ENCODE measurements around the gene IYD. TPM values are rescaled to one million over a fixed set of nuclear protein-coding genes. Genes with fewer than 3 reads are reported as not detected.

The IYD gene
- total and polyA plus RNA-seq, 2 donors from 2014 or later, result 2.3 to 6.0 TPM

GRCh38 chr6:150394899-150395295 lies 26.1 kb downstream of the IYD start:
- Histone ChIP-seq H3K27me3 (ENCODE audit: control insufficient read depth, insufficient read depth, low read length) (no peaks in the 10 kb centered on the region), H3K9me3 (ENCODE audit: control insufficient read depth in 2 of 3, insufficient read depth in 1 of 3, low read length in 3 of 3) (no peaks in the 10 kb centered on the region), H3K4me3 (ENCODE audit: low read length in 3 of 3) (no peak overlapping the region), H3K36me3 (ENCODE audit: control insufficient read depth in 2 of 3, insufficient read depth in 3 of 3, low read length in 3 of 3) (no peaks in the 10 kb centered on the region), H3K27ac (ENCODE audit: low read depth in 2 of 2, low read length in 2 of 2) (no peak overlapping the region), H3K9ac (ENCODE audit: low read length in 3 of 3) (no peak overlapping the region), H3K4me1 (ENCODE audit: control insufficient read depth in 2 of 3, insufficient read depth in 2 of 3, low read depth in 1 of 3, low read length in 3 of 3) (no peaks in the 10 kb centered on the region)
- intact Hi-C loops (cut with DNase I), result loop anchor here (10.0 kb wide), 1 partner anchor 310 kb away; no protein-coding TSS in a partner anchor
- DNase-seq (no peak), FAIRE-seq (no peak)
- no peak for TF ChIP-seq CTCF (IDR thresholded peaks at IDR 0.05; ENCODE audit: borderline replicate concordance, extremely low read depth, insufficient read depth)

- H3K4me1 ChIP-seq (ENCODE audit: control insufficient read depth in 2 of 3, insufficient read depth in 2 of 3, low read depth in 1 of 3, low read length in 3 of 3), result no peaks in the 10 kb centered on the region
- H3K9ac ChIP-seq (ENCODE audit: low read length in 3 of 3), result no peak overlapping the region
- TF ChIP-seq CTCF (IDR thresholded peaks at IDR 0.05; ENCODE audit: borderline replicate concordance, extremely low read depth, insufficient read depth), result peak; percentile 81
- H3K27ac ChIP-seq (ENCODE audit: low read depth in 2 of 2, low read length in 2 of 2), result no peak overlapping the region
- no peaks in the 10 kb centered on the region for H3K9me3 ChIP-seq (ENCODE audit: control insufficient read depth in 2 of 3, insufficient read depth in 1 of 3, low read length in 3 of 3)
- no peaks in the 10 kb centered on the region for H3K27me3 ChIP-seq (ENCODE audit: control insufficient read depth, insufficient read depth, low read length)
- no peaks in the 10 kb centered on the region for H3K36me3 ChIP-seq (ENCODE audit: control insufficient read depth in 2 of 3, insufficient read depth in 3 of 3, low read length in 3 of 3)
- FAIRE-seq, result no peak
- no peak overlapping the region for H3K4me3 ChIP-seq (ENCODE audit: low read length in 3 of 3)
- DNase-seq, result peak in 4 of 5 donors; percentile 80 to 89 (median 82)
- intact Hi-C loops (cut with DNase I), result loop anchor here (10.0 kb wide), 1 partner anchor 311 kb away; no protein-coding TSS in a partner anchor
Observed at GRCh38 chr6:150395388-150396009, 26.7 kb downstream of the IYD start.

- FAIRE-seq, result peak; percentile 92
- Histone ChIP-seq H3K27me3 (ENCODE audit: control insufficient read depth, insufficient read depth, low read length) (no peaks in the 10 kb centered on the region), H3K36me3 (ENCODE audit: control insufficient read depth in 2 of 3, insufficient read depth in 3 of 3, low read length in 3 of 3) (no peaks in the 10 kb centered on the region), H3K4me3 (ENCODE audit: low read length in 3 of 3) (no peak overlapping the region), H3K27ac (ENCODE audit: low read depth in 2 of 2, low read length in 2 of 2) (peak overlapping the region in 1 of 2 donors; percentile 13), H3K9ac (ENCODE audit: low read length in 3 of 3) (no peak overlapping the region), H3K9me3 (ENCODE audit: control insufficient read depth in 2 of 3, insufficient read depth in 1 of 3, low read length in 3 of 3) (no peaks in the 10 kb centered on the region), H3K4me1 (ENCODE audit: control insufficient read depth in 2 of 3, insufficient read depth in 2 of 3, low read depth in 1 of 3, low read length in 3 of 3) (peaks cover 0 to 9% (median 4%) of the 10 kb centered on the region in 3 donors)
- peak in 4 of 5 donors; percentile 65 to 97 (median 90) for DNase-seq
- intact Hi-C loops (cut with DNase I), result no loop called here
- TF ChIP-seq CTCF (IDR thresholded peaks at IDR 0.05; ENCODE audit: borderline replicate concordance, extremely low read depth, insufficient read depth), result no peak
Observed at GRCh38 chr6:150403458-150404246, 34.8 kb downstream of the IYD start.
